Adrenal gland (tissue), 19 donors: ENCODE measurements around the gene MAGEB1. TPM values are rescaled to one million over a fixed set of nuclear protein-coding genes. Genes with fewer than 3 reads are reported as not detected.

Source experiments
- DNase-seq, 7 donors: peaks; one replicate each; pipeline ENCODE4 v3.0.0-alpha.2; 2019 to 2020
- H3K27ac ChIP-seq, 5 donors: fragments of 200-600 bp; sonication (generic) in 4 of 5; 1 replicate in 3 of 5; 2 replicates in 2 of 5; pipeline versions ENCODE4 v1.5.1 to v1.8.0; 2016 to 2020; ENCODE audit warnings: mild to moderate bottlenecking in 1 of 5
- H3K27me3 ChIP-seq: fragments of 200-600 bp; 2 replicates; pipeline ENCODE4 v1.8.0; 2021
- H3K36me3 ChIP-seq, 2 donors: fragments of 200-600 bp; replicated peaks in 1 of 2; 1 replicate in 1 of 2; 2 replicates in 1 of 2; pipeline versions ENCODE4 v1.5.1 to v1.8.0; 2018 to 2022
- H3K4me1 ChIP-seq, 2 donors: fragments of 200-600 bp; replicated peaks in 1 of 2; 1 replicate in 1 of 2; 2 replicates in 1 of 2; pipeline versions ENCODE4 v1.5.1 to v1.8.0; 2018 to 2021
- H3K4me3 ChIP-seq, 4 donors: fragments of 200-600 bp; sonication (generic) in 3 of 4; one replicate each; pipeline ENCODE4 v1.5.1; 2016 to 2018
- H3K9me3 ChIP-seq, 3 donors: fragments of 200-600 bp; sonication (generic) in 1 of 3; replicated peaks in 1 of 3; 1 replicate in 2 of 3; 2 replicates in 1 of 3; pipeline versions ENCODE4 v1.5.1 to v1.8.0; 2016 to 2021
- POLR2A ChIP-seq, 2 donors: fragments of 450-650 bp; IDR thresholded peaks; one replicate each; pipeline ENCODE4 v1.6.1; 2017; ENCODE audit warnings: antibody characterized with exemption in 2 of 2, mild to moderate bottlenecking in 2 of 2, moderate library complexity in 1 of 2
- WGBS, 4 donors: extraction: QIAGEN DNeasy Blood & Tissue Kit in 2 of 4; methylation state at CpG; one replicate each; pipeline versions ENCODE4 v1.1.5 to v1.1.7; 2013 to 2017; 5-methylcytosine and 5-hydroxymethylcytosine counted together
- intact Hi-C, 2 donors: fragments of 100-400 bp; cut with DNase I; formaldehyde crosslinking; loops; one replicate each; pipeline versions ENCODE4 v1.14.1 to v1.15.0; 2022 to 2023
- long read RNA-seq, 10 donors: library from polyadenylated mRNA in 3 of 10; unstranded in 2 of 10; stranded (forward) in 1 of 10; transcript quantifications; one replicate each; pipeline ENCODE4 v2.0.0 and lab custom pipeline, GENCODE V29; 2021 to 2026
- polyA plus RNA-seq, 3 donors: library from polyadenylated mRNA; stranded (reverse); fragments of 200-250 nt in 2 of 3; fragments of 350-450 nt in 1 of 3; fragmentation: Illumina TruSeq in 1 of 3; extraction: RNeasy Lipid Tissue Mini Kit (QIAGEN cat#74804) in 1 of 3; gene quantifications; one replicate each; pipeline ENCODE4 v1.2.3, GENCODE V29; 2013 to 2014
- total RNA-seq, 9 donors: library from RNA; depleted of rRNA in 4 of 9; stranded (reverse); fragments of >200 nt in 4 of 9; fragments of 120-200 nt in 1 of 9; fragmentation: NEBNext Ultra II Directional in 1 of 9; extraction: Animal tissue kit (Norgen Biotek cat#: 25700) in 1 of 9; gene quantifications; one replicate each; pipeline versions ENCODE4 v1.1.0 to v1.2.4, GENCODE V29; 2013 to 2023
- TF ChIP-seq, protein P1 (sequence below), 6 experiments: fragments of 450-650 bp in 4 of 6; fragments of 200-600 bp in 2 of 6; sonication (generic) in 1 of 6; IDR thresholded peaks; 1 replicate in 5 of 6; 2 replicates in 1 of 6; pipeline versions ENCODE4 v1.5.1 to v1.8.0; 2016 to 2021; ENCODE audit warnings: antibody characterized with exemption in 6 of 6, mild to moderate bottlenecking in 2 of 6, moderate library complexity in 1 of 6
- donor health status: healthy with polysubstance abuse.
- donor health status: Bipolar disorder and iron deficiency.
- donor health status: DM: yes; HTN: yes; CAD: no.
- donor health status: DM: no; HTN: no; CAD: no.
- donor health status: DM: no; HTN: no; CAD: no.
- donor health status: DM: yes; HTN: yes; CAD: no.

MAGEB1 gene, protein sequence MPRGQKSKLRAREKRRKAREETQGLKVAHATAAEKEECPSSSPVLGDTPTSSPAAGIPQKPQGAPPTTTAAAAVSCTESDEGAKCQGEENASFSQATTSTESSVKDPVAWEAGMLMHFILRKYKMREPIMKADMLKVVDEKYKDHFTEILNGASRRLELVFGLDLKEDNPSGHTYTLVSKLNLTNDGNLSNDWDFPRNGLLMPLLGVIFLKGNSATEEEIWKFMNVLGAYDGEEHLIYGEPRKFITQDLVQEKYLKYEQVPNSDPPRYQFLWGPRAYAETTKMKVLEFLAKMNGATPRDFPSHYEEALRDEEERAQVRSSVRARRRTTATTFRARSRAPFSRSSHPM
- not detected for total RNA-seq
- polyA plus RNA-seq = not detected
- long read RNA-seq, donor 1 = 0 reads
- long read RNA-seq, donor 2 = 0 reads
- long read RNA-seq, donor 3 = 0 reads
- long read RNA-seq, donor 4 = 0 reads
- long read RNA-seq, donor 5 = 0 reads
- long read RNA-seq, donor 6 = 0 reads
- long read RNA-seq, donor 7 = 0 reads
- long read RNA-seq, donor 8 = 0 reads
- long read RNA-seq, donor 9 = 0 reads
- long read RNA-seq, donor 10 = 0 reads

DNA sequence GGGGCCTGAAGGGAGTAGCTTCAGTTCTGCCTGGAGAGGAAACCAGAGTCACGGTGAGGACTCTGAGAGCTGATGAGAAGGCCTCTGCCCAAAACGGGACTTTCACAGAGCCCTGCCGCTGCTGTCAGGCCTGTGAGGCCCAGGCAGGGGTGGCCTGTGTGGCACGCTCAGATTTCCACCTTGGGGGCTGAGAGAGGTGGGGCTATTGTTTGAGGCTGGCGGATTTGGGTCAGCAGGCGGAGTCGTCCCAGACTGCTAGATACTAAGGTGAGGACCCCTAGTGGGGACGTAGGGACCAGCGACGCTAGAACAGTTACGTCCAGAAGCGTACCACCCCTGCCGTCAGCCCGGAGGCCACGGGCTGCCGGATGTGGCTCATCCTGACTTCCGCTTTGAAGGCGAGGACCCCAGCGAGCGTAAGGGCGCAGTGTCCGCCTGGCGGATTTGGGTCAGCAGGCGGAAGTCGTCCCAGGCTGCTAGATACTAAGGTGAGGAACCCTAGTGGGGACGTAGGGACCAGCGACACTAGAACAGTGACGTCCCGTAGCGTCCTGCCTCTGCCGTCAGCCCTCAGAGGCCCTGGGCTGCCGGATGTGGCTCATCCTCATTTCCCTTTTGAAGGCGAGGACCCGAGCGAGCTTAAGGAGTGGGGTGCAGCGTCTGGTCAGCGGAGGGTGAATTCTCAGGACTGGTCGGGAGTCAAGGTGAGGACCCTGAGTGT lies at the start of gene MAGEB1:
Gene MAGEB1 (plus strand): TSS at position 378 of the 721 bp plus-strand sequence. CDS start 3,348 bp downstream, outside the sequence.
- Histone ChIP-seq H3K27me3 (no peaks in the 10 kb centered on the region), H3K4me1 (no peaks in the 10 kb centered on the region), H3K9me3 (no peaks in the 10 kb centered on the region), H3K27ac (no peak within 1 kb of the TSS), H3K36me3 (no peaks in the 10 kb centered on the region), H3K4me3 (no peak within 1 kb of the TSS)
- TF ChIP-seq, protein P1, sequence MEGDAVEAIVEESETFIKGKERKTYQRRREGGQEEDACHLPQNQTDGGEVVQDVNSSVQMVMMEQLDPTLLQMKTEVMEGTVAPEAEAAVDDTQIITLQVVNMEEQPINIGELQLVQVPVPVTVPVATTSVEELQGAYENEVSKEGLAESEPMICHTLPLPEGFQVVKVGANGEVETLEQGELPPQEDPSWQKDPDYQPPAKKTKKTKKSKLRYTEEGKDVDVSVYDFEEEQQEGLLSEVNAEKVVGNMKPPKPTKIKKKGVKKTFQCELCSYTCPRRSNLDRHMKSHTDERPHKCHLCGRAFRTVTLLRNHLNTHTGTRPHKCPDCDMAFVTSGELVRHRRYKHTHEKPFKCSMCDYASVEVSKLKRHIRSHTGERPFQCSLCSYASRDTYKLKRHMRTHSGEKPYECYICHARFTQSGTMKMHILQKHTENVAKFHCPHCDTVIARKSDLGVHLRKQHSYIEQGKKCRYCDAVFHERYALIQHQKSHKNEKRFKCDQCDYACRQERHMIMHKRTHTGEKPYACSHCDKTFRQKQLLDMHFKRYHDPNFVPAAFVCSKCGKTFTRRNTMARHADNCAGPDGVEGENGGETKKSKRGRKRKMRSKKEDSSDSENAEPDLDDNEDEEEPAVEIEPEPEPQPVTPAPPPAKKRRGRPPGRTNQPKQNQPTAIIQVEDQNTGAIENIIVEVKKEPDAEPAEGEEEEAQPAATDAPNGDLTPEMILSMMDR (IDR thresholded peaks at IDR 0.05) = no peak
- no peak for TF ChIP-seq POLR2A (IDR thresholded peaks at IDR 0.05)
- 81 to 92% (median 88%) methylated on average over 24 to 38 of the region's 38 CpGs for WGBS, 4 donors
- intact Hi-C loops = no loop called here
- no peak for DNase-seq

DNA sequence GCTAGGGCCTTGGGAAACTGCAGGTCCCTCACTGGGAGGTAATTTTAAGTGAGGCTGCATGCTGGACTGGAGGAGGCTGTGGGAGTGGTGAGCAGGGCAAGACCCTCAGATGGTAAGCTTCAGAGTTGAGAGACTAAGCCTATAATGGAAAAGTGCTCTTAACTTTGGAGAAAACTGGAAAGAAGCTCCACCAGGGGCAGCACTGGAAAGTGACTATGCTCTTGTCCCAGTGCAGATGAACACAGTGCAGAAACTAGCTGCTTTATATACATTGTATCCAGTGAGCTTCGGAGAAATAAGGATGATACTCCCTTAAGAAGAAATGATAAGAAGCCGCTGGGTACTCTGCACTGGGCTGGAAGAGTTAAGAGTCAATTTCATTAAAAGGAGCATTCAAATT lies 34.8 kb upstream of the MAGEB1 start:
- no peak for DNase-seq
- 81 to 100% (median 91%) methylated on average over 2 of the region's 2 CpGs for WGBS, 4 donors
- H3K4me3 ChIP-seq = no peak overlapping the region
- TF ChIP-seq, protein P1 (IDR thresholded peaks at IDR 0.05) = no peak
- TF ChIP-seq POLR2A (IDR thresholded peaks at IDR 0.05) = no peak
- H3K27ac ChIP-seq = no peak overlapping the region
- intact Hi-C loops = no loop called here
- no peaks in the 10 kb centered on the region for H3K27me3 ChIP-seq
- no peaks in the 10 kb centered on the region for H3K4me1 ChIP-seq
- no peaks in the 10 kb centered on the region for H3K36me3 ChIP-seq
- no peaks in the 10 kb centered on the region for H3K9me3 ChIP-seq

DNA sequence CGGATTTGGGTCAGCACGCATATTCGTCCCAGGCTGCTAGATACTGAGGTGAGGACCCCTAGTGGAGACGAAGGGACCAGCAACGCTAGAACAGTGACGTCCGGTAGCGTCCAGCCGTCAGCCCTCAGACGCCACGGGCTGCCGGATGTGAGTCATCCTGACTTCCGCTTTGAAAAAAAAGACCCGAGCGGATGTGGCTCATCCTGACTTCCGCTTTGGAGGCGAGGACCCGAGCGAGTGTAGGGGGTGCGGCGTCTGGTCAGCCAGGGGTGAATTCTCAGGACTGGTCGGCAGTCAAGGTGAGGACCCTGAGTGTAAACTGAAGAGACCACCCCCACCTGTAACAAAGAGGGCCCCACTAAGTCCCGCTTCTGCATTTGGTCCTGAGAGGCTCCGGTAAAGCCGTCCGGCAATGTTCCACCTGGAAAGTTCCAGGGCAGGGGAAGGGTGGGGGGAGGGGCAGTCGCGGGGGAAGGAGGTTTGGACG lies 31.5 kb upstream of the MAGEB1 start, which contains the start of gene MAGEB2:
Gene MAGEB2 (plus strand): TSS at position 207 of the 487 bp plus-strand sequence. CDS start 3,018 bp downstream, outside the sequence.
- H3K27me3 ChIP-seq = no peaks in the 10 kb centered on the region
- WGBS, 4 donors = 87 to 94% (median 93%) methylated on average over 17 to 29 of the region's 29 CpGs
- no peak within 1 kb of the TSS for H3K4me3 ChIP-seq
- TF ChIP-seq POLR2A (IDR thresholded peaks at IDR 0.05) = no peak
- TF ChIP-seq, protein P1 (IDR thresholded peaks at IDR 0.05) = no peak
- intact Hi-C loops = no loop called here
- no peak for DNase-seq
- no peak within 1 kb of the TSS for H3K27ac ChIP-seq
- H3K9me3 ChIP-seq = no peaks in the 10 kb centered on the region
- H3K36me3 ChIP-seq = no peaks in the 10 kb centered on the region
- no peaks in the 10 kb centered on the region for H3K4me1 ChIP-seq

DNA sequence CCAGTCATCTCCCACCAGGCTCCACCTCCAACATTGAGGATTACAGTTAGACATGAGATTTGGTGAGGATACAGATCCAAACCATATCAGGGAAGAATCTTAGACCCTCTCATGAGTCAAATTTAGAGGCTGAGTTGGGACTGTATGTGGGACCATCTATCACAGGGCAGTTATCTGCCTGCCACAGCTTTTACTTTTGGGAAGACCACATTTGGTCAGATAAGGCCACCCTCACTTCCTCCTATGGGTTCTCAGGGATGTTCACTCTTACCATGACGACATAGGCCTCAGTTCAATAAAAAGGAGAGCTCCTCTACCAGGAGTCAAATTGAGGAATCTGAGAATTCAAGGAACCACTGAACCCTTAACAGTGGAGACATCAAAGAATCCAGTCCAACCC lies 29.5 kb upstream of the MAGEB1 start:
- H3K27me3 ChIP-seq = no peaks in the 10 kb centered on the region
- no peak for DNase-seq
- intact Hi-C loops = no loop called here
- no peak overlapping the region for H3K27ac ChIP-seq
- no peaks in the 10 kb centered on the region for H3K36me3 ChIP-seq
- H3K4me3 ChIP-seq = no peak overlapping the region
- H3K9me3 ChIP-seq = no peaks in the 10 kb centered on the region
- TF ChIP-seq, protein P1 (IDR thresholded peaks at IDR 0.05) = no peak
- no peak for TF ChIP-seq POLR2A (IDR thresholded peaks at IDR 0.05)
- 29 to 65% (median 49%) methylated on average over 1 of the region's 1 CpG for WGBS, 4 donors
- H3K4me1 ChIP-seq = no peaks in the 10 kb centered on the region
